HPDE6-E6E7 (cell line): ENCODE results near the gene DSTN.

Experiments used
- DNase-seq: peaks from one replicate; pipeline ENCODE4 v3.0.0; 2011; ENCODE audit warnings: missing footprints; ENCODE audit errors: extremely low spot score

DSTN gene

GRCh38 chr20:17549131-17549530 lies 20.7 kb upstream of the DSTN start:
- DNase-seq: no peak

GRCh38 chr20:17555106-17555505 lies 14.8 kb upstream of the DSTN start:
- DNase-seq: no peak

GRCh38 chr20:17556837-17557674 lies 12.8 kb upstream of the DSTN start:
- DNase-seq: no peak

- DNase-seq: peak; percentile 99
Observed at GRCh38 chr20:17557675-17558006, 12.2 kb upstream of the DSTN start.

GRCh38 chr20:17558154-17558940 lies 11.5 kb upstream of the DSTN start:
- peak; percentile 93 for DNase-seq

- DNase-seq: no peak
Observed at GRCh38 chr20:17558941-17559304, 11.0 kb upstream of the DSTN start.

- no peak for DNase-seq
Observed at GRCh38 chr20:17559338-17559737, 10.5 kb upstream of the DSTN start.

- DNase-seq: no peak
Observed at GRCh38 chr20:17560344-17561074, 9.4 kb upstream of the DSTN start.

GRCh38 chr20:17562804-17563305 lies 7.0 kb upstream of the DSTN start:
- DNase-seq: no peak

- no peak for DNase-seq
Observed at GRCh38 chr20:17565169-17565845, 4.6 kb upstream of the DSTN start.

GRCh38 chr20:17566345-17566744 lies 3.5 kb upstream of the DSTN start:
- no peak for DNase-seq

GRCh38 chr20:17568045-17568788 lies 1.7 kb upstream of the DSTN start:
- no peak for DNase-seq

GRCh38 chr20:17568972-17569521 lies 828 bp upstream of the DSTN start:
- DNase-seq: peak; percentile 94

GRCh38 chr20:17570347-17571152 lies 675 bp downstream of the DSTN start:
- DNase-seq: no peak

- no peak for DNase-seq
Observed at GRCh38 chr20:17571153-17571527, 1.3 kb downstream of the DSTN start.

- DNase-seq: no peak
Observed at GRCh38 chr20:17572034-17572638, 2.3 kb downstream of the DSTN start.

- no peak for DNase-seq
Observed at GRCh38 chr20:17573463-17573862, 3.6 kb downstream of the DSTN start.

- DNase-seq: no peak
Observed at GRCh38 chr20:17576215-17576614, 6.3 kb downstream of the DSTN start.

- peak; percentile 53 for DNase-seq
Observed at GRCh38 chr20:17579369-17580039, 9.6 kb downstream of the DSTN start.
